Measurements from ENCODE around the gene PIAS1.
"Not testable (repeated sequence)": the region's sequence is repeated elsewhere in the genome, so short reads cannot be mapped to it uniquely, and the experiment has no call there.

PIAS1 gene

GRCh38 chr15:68053701-68054627 is at the start of gene PIAS1:
Gene PIAS1 (plus strand): TSS chr15:68054315. CDS start chr15:68054327, 12 bp downstream.
- peak; percentile 89 for DNase-seq (ENCODE audit: low read depth)

- DNase-seq (ENCODE audit: low read depth), result not testable (repeated sequence)
Measured at GRCh38 chr15:68007642-68008041, 46.5 kb upstream of the PIAS1 start.

- DNase-seq (ENCODE audit: low read depth), result no peak
Measured at GRCh38 chr15:68010361-68011153, 43.6 kb upstream of the PIAS1 start.

- no peak for DNase-seq (ENCODE audit: low read depth)
Measured at GRCh38 chr15:68012911-68013310, 41.2 kb upstream of the PIAS1 start.

GRCh38 chr15:68014219-68014618 is 39.9 kb upstream of the PIAS1 start:
- no peak for DNase-seq (ENCODE audit: low read depth)

- DNase-seq (ENCODE audit: low read depth), result no peak
Measured at GRCh38 chr15:68015244-68015643, 38.9 kb upstream of the PIAS1 start.

GRCh38 chr15:68017201-68017600 is 36.9 kb upstream of the PIAS1 start:
- no peak for DNase-seq (ENCODE audit: low read depth)

- no peak for DNase-seq (ENCODE audit: low read depth)
Measured at GRCh38 chr15:68018797-68019444, 35.2 kb upstream of the PIAS1 start.

- no peak for DNase-seq (ENCODE audit: low read depth)
Measured at GRCh38 chr15:68019814-68020525, 34.1 kb upstream of the PIAS1 start.

- DNase-seq (ENCODE audit: low read depth), result no peak
Measured at GRCh38 chr15:68020685-68021084, 33.4 kb upstream of the PIAS1 start.

- no peak for DNase-seq (ENCODE audit: low read depth)
Measured at GRCh38 chr15:68022061-68022460, 32.1 kb upstream of the PIAS1 start.

GRCh38 chr15:68023307-68024101 is 30.6 kb upstream of the PIAS1 start:
- no peak for DNase-seq (ENCODE audit: low read depth)

GRCh38 chr15:68025835-68026424 is 28.2 kb upstream of the PIAS1 start:
- DNase-seq (ENCODE audit: low read depth), result no peak

GRCh38 chr15:68027388-68027787 is 26.7 kb upstream of the PIAS1 start:
- DNase-seq (ENCODE audit: low read depth), result no peak

GRCh38 chr15:68028137-68028887 is 25.8 kb upstream of the PIAS1 start:
- DNase-seq (ENCODE audit: low read depth), result no peak

GRCh38 chr15:68028888-68029207 is 25.3 kb upstream of the PIAS1 start:
- DNase-seq (ENCODE audit: low read depth), result no peak

GRCh38 chr15:68029959-68030358 is 24.2 kb upstream of the PIAS1 start:
- DNase-seq (ENCODE audit: low read depth), result no peak

GRCh38 chr15:68031404-68031803 is 22.7 kb upstream of the PIAS1 start:
- no peak for DNase-seq (ENCODE audit: low read depth)

- no peak for DNase-seq (ENCODE audit: low read depth)
Measured at GRCh38 chr15:68032672-68033071, 21.4 kb upstream of the PIAS1 start.

- DNase-seq (ENCODE audit: low read depth), result no peak
Measured at GRCh38 chr15:68034081-68034480, 20.0 kb upstream of the PIAS1 start.

Measured in stimulated activated CD8-positive, alpha-beta memory T cell treated with anti-CD3 and anti-CD28 coated beads, Interleukin-12 subunit alpha, Interleukin-12 subunit beta, amount 100 ng/mL, for 1 hour (primary cell).